Measurements from ENCODE around the gene SPTLC3. TPM values are rescaled to one million over a fixed set of nuclear protein-coding genes. Genes with fewer than 3 reads are reported as not detected.

The SPTLC3 gene
- total RNA-seq, 1 donor = under 0.01 TPM

DNA sequence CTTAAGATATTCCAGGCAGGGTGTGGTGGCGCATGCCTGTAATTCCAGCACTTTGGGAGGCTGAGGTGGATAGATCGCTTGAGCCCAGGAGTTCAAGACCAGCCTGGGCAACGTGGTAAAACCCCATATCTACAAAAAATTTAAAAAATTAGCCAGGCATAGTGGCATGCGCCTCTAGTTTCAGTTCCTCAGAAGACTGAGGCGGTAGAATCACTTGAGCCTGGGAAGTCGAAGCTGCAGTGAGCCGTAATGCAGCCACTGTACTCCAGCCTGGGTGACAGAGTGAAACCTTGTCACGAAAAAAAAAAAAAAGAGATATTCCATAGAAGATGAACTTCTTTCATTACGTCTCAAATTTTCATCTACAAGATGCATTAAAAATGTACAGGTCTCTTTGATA is 165.6 kb downstream of the SPTLC3 start:
- H3K4me3 ChIP-seq (ENCODE audit: low read depth, low read length) = no peak overlapping the region
- DNase-seq (ENCODE audit: low read depth) = no peak
- TF ChIP-seq, protein P1, sequence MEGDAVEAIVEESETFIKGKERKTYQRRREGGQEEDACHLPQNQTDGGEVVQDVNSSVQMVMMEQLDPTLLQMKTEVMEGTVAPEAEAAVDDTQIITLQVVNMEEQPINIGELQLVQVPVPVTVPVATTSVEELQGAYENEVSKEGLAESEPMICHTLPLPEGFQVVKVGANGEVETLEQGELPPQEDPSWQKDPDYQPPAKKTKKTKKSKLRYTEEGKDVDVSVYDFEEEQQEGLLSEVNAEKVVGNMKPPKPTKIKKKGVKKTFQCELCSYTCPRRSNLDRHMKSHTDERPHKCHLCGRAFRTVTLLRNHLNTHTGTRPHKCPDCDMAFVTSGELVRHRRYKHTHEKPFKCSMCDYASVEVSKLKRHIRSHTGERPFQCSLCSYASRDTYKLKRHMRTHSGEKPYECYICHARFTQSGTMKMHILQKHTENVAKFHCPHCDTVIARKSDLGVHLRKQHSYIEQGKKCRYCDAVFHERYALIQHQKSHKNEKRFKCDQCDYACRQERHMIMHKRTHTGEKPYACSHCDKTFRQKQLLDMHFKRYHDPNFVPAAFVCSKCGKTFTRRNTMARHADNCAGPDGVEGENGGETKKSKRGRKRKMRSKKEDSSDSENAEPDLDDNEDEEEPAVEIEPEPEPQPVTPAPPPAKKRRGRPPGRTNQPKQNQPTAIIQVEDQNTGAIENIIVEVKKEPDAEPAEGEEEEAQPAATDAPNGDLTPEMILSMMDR (IDR thresholded peaks at IDR 0.05; ENCODE audit: insufficient read depth, low read depth, low read length) = no peak

DNA sequence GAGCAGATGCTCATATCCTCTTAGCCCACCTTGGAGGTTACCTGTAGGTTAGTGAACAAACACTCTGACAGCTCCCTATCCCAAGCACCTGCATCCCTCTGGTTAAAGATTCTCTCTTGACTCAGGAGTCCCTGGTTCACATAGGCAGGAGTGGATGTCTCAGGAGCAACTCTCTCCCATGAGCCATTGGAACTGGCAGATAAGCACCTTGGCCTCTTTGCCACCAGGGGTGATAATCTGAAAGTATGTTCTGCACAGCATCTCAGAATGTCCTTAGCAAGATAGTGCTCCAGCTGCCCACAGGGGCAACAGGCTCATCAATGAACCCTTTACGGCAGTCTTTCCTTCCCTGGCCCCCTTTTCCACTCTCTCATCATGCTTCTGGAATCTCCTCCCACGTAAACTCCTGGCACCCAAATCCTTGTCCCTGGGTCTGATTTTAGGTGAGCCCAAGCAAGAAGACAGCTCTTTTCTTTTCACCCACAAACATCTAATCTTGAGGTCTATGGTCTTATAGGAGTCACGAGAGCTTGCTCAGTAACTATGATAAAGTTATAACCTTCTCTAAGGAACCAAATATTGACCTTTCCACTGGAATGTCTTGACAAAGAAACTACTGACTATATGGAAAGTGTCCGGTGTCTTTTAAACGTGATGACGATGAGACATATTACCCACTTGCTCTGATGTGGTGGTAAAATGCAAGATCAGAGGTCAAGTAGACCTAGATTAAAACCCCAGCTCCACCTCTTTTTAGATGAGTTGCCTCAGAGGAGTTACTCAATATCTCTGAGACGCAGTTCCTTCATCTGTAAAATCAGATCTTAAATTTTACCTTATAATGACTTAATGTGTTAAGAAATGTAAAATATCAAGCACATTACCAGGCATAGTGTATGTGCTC is 172.5 kb downstream of the SPTLC3 start:
- no peak overlapping the region for H3K4me3 ChIP-seq (ENCODE audit: low read depth, low read length)
- no peak for DNase-seq (ENCODE audit: low read depth)
- TF ChIP-seq, protein P1 (IDR thresholded peaks at IDR 0.05; ENCODE audit: insufficient read depth, low read depth, low read length) = no peak

GRCh38 chr20:13183005-13183404 is 174.2 kb downstream of the SPTLC3 start:
- H3K4me3 ChIP-seq (ENCODE audit: low read depth, low read length) = no peak overlapping the region
- no peak for DNase-seq (ENCODE audit: low read depth)
- TF ChIP-seq, protein P1 (IDR thresholded peaks at IDR 0.05; ENCODE audit: insufficient read depth, low read depth, low read length) = no peak

DNA sequence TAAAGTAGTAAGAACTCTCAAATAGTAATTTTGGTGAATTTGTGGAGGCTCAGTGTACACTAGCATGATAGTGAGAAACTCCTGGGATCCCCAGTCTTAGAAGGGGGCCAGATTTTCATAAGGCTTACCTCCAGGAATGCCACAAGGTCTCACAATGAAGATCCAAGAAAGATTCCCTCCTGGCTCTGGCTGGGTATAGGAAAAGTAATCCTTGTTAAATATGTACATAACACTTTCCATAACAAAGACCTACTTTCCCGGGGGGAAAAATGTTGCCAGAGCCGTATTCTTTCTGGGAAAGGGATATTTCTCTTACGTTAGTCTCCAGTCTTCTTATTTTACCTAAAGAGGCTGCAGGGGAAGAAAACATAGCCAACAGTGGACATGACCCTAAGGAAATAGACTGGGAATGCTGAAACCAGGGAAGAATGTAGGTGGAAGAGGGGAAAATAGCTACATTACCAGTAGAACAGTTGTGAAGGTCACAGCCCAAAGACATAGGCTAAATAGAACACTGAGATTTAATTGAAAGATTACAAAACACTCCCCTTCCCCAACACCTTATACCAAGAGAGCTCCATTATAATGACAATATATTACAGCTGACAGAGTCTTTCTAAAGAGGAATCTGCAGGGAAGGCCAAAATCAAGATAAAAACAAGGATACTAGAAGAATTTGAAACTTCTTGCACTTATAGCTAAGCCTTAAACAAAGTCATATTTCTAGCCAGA is 177.4 kb downstream of the SPTLC3 start:
- no peak for DNase-seq (ENCODE audit: low read depth)
- H3K4me3 ChIP-seq (ENCODE audit: low read depth, low read length) = no peak overlapping the region
- TF ChIP-seq, protein P1 (IDR thresholded peaks at IDR 0.05; ENCODE audit: insufficient read depth, low read depth, low read length) = no peak

DNA sequence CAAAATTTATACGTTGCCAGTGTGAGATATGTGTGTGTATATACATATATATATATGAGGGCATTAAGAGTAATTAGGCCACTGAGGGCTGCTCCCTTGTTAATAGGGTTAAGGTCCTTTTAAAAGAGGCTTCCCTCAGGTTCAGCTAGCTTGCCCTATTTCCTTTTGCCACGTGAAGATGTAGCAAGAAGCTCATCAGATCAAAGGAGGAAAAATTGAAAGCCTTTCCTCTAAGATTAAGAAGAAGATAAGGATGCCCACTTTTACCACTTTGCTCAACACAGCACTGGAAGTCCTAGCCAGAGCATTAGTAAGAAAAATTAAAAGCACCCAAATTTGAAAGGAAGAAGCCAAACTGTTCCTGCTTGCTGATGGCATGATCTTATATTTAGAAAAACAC is 179.1 kb downstream of the SPTLC3 start:
- no peak overlapping the region for H3K4me3 ChIP-seq (ENCODE audit: low read depth, low read length)
- TF ChIP-seq, protein P1 (IDR thresholded peaks at IDR 0.05; ENCODE audit: insufficient read depth, low read depth, low read length) = no peak
- no peak for DNase-seq (ENCODE audit: low read depth)

DNA sequence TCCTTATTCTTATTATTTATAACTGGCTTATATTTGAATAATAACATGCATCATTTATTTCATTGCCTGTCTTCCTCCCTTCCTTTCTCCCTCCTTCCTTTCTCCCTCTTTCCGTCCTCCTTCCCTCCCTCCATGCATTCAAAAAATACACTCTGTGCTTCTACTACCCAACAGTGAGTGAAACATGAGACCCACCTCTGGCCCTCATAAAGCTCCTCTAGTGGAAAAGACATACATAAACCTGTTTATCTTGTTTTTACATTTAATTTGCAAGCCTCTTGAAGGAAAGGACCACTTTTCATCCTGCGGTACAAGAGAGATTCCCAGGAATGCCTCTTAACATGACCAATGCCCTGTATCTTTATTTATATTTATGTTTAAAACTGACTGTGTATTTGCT is 190.5 kb downstream of the SPTLC3 start:
- TF ChIP-seq, protein P1 (IDR thresholded peaks at IDR 0.05; ENCODE audit: insufficient read depth, low read depth, low read length) = no peak
- DNase-seq (ENCODE audit: low read depth) = no peak
- no peak overlapping the region for H3K4me3 ChIP-seq (ENCODE audit: low read depth, low read length)

Data from fibroblast of villous mesenchyme (primary cell).